Activated CD8-positive, alpha-beta memory T cell treated with anti-CD3 and anti-CD28 coated beads, Interleukin-2, amount 50 U/mL, for 4 hours (primary cell): Measurements from ENCODE around the gene SDC3.

Experiments
- DNase-seq: peaks from one replicate; pipeline ENCODE4 v3.0.0-alpha.2; 2020

SDC3 gene

GRCh38 chr1:30903343-30904034, 5.1 kb downstream of the SDC3 start:
- DNase-seq: no peak

GRCh38 chr1:30902593-30903290, 5.8 kb downstream of the SDC3 start:
- no peak for DNase-seq

GRCh38 chr1:30901798-30902581, 6.6 kb downstream of the SDC3 start:
- no peak for DNase-seq

GRCh38 chr1:30900931-30901560, 7.5 kb downstream of the SDC3 start:
- DNase-seq: no peak

- DNase-seq: no peak
Observed at GRCh38 chr1:30900486-30900885, 8.1 kb downstream of the SDC3 start.

- DNase-seq: no peak
Observed at GRCh38 chr1:30899577-30900389, 8.8 kb downstream of the SDC3 start.

- DNase-seq: no peak
Observed at GRCh38 chr1:30898031-30898815, 10.3 kb downstream of the SDC3 start.

GRCh38 chr1:30896905-30897304, 11.7 kb downstream of the SDC3 start:
- no peak for DNase-seq

- no peak for DNase-seq
Observed at GRCh38 chr1:30895944-30896660, 12.5 kb downstream of the SDC3 start.

GRCh38 chr1:30895382-30895943, 13.1 kb downstream of the SDC3 start:
- DNase-seq: no peak

GRCh38 chr1:30894508-30894973, 14.0 kb downstream of the SDC3 start:
- no peak for DNase-seq

- DNase-seq: no peak
Observed at GRCh38 chr1:30893776-30894507, 14.6 kb downstream of the SDC3 start.

GRCh38 chr1:30892671-30893073, 15.9 kb downstream of the SDC3 start:
- DNase-seq: no peak

GRCh38 chr1:30891227-30891552, 17.4 kb downstream of the SDC3 start:
- DNase-seq: no peak

GRCh38 chr1:30890502-30891226, 17.9 kb downstream of the SDC3 start:
- DNase-seq: no peak

GRCh38 chr1:30889511-30889910, 19.0 kb downstream of the SDC3 start:
- no peak for DNase-seq

- DNase-seq: no peak
Observed at GRCh38 chr1:30888975-30889374, 19.6 kb downstream of the SDC3 start.

GRCh38 chr1:30888391-30888790, 20.2 kb downstream of the SDC3 start:
- no peak for DNase-seq
